GM19455 (cell line): ENCODE measurements around the gene PKD1L1.
"Not testable (repeated sequence)": the region's sequence is repeated elsewhere in the genome, so short reads cannot be mapped to it uniquely, and the experiment has no call there.

ENCODE experiments used
- ATAC-seq: cut with Tn5 transposase; IDR thresholded peaks from one replicate; pipeline ENCODE4 v1.9.1; 2021; ENCODE audit not compliant: unreplicated experiment

PKD1L1 gene

DNA sequence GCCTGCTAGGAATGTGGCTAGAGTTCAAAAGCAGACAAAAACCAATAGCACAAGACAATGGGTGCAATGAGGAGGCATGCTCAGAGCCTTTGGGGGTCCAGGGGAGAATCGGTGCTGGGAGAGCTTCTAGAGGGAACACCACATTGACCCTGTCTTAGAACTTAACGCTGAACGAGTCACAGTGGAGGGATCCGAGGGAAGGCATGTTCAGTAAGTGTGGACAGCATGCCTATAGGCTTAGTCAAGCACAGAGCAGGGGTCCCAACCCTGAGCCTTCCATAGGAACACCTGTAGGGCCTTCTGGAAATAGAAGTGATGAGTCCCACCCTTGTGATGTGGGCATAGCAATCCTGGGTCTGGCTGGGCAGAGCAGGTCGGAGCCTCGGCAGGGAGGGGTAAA is 148.7 kb downstream of the PKD1L1 start:
- no peak for ATAC-seq

DNA sequence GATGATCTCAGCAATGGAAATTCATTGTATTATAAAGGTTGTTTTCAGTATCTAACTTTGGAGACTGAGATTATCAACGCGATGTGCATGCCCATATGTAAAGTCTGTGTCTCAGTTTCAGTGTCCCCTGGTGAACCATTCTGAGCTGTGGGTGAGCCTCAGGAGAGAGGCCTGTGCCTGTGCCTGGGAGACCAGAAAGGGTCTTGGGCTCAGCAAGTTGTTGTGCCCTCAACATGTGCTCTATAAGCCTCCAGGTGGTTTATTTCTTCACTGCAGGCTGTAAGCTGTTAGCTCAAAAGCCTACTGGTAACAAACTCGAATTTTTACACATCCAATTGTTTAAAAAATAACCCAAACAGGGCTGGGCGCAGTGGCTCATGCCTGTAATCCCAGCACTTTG is 151.9 kb downstream of the PKD1L1 start:
- no peak for ATAC-seq

DNA sequence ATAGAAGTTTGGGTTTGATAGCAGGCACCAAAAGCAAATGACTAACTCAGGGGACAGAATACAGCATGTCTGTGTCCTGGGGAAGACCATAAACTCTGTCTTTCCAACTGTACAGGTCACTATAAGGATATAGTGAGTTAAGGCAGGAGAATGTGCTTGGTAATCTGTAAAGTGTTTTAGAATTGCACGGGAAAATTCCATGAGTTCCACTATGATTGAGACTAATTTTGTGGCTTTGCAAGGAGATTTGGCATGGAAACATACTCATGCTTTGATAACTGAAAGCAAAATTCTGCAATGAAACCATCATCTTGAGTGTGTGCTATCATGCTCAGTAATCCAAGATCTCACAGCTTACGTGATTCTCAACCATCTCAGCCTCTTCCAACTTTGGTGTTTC is 152.6 kb downstream of the PKD1L1 start:
- no peak for ATAC-seq

DNA sequence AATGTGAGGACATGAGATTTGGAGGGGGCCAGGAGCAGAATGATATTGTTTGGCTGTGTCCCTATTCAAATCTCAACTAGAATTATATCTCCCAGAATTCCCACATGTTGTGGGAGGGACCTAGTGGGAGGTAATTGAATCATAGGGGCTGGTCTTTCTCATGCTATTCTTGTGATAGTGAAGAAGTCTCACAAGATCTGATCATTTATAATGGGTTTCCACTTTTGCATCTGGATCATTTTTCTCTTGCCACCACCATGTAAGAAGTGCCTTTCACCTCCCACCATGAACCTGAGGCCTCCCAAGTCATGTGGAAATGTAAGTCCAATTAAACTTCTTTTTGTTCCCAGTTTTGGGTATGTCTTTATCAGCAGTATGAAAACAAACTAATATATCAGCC is 153.1 kb downstream of the PKD1L1 start:
- ATAC-seq, result not testable (repeated sequence)

DNA sequence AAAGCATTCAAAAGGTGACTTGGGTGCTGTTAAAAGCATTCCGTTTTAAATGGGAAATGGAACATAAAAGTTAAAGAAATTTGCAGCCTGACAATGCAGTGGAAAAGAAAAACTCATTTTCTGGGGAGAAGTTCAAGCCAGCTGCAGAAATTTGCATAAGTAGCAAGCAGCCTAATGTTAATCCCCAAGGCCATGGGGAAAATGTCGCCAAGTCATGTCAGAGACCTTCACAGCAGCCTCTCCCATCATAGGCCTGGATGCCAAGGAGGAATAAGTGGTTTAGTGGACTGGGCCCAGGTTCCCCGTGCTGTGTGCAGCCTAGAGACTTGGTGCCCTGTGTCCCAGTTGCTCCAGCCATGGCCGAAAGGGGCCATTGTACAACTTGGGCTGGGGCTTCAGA is 154.2 kb downstream of the PKD1L1 start:
- ATAC-seq, result no peak

DNA sequence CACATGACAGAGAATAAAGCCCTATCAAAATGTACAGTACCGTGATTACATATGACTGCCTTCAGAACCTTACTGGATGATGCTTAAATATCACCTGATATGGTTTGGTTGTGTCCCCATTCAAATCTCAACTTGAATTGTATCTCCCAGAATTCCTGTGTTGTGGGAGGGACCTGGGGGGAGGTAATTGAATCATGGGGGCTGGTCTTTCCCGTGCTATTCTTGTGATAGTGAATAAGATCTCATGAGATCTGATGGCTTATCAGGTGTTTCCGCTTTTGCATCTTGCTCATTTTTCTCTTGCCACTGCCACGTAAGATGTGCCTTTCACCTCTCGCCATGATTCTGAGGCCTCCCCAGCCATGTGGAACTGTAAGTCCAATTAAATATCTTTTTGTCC is 155.1 kb downstream of the PKD1L1 start:
- not testable (repeated sequence) for ATAC-seq

DNA sequence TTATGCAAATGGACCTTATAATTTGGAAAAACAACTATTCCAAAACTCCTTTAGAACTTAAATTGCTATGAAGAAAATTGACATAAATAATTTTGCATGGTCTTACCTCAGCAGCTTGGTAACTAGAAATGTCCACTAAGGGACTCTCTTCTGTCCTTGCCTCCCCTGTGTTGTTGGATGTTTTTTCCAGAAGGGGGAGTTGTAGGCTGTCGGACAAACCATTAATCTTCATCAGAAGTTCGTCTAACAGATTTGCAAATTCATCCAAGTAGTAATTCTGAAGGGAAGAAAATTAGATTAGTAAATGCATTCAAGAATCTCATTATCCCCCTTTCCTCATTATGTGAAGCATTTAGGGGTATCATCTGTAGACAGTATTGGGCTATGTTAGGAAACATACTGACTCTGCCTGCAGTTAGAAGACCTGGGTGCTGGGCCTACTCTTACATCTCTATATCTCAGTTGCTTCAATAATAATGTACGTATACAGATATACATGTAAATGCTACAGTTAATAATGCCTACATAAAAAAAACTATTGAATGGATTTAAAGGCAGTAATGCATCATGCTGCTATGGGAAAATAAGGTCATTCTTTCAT is 155.6 kb downstream of the PKD1L1 start:
- ATAC-seq, result no peak

DNA sequence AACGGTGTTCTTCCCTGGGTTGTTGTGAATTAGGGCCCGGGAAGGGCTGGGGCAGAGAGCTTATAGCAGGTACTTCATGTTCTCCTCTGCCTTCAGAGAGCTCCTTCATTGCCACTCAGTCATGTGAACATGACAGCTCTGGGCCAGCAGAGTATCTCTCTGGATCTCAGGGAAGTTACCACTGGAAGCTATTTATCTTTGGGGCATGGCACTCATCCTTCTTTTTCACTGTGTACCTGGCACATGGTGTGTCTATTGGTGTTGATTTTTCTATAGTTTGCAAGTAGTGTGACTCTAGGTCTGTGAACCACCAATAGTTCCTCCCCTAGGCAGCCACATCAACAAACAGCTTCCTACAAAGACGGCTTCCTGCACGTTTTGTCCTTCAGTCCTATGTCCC is 156.6 kb downstream of the PKD1L1 start:
- no peak for ATAC-seq

DNA sequence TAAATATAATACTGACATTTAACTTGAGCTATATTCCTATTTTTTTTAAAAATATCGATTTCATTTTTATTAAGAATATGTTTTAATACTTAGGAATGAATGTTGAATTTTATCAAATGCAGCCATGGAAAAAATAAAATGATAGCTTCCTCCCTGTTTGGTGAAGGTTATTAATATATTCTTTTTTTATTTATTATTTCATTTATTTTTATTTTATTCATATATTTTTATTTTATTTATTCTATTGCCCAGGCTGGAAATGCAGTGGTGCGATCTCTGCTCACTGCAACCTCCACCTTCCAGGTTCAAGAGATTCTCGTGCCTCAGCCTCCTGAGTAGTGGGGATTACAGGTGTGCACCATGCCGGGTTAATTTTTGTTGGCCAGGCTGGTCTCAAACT is 160.2 kb downstream of the PKD1L1 start:
- no peak for ATAC-seq

DNA sequence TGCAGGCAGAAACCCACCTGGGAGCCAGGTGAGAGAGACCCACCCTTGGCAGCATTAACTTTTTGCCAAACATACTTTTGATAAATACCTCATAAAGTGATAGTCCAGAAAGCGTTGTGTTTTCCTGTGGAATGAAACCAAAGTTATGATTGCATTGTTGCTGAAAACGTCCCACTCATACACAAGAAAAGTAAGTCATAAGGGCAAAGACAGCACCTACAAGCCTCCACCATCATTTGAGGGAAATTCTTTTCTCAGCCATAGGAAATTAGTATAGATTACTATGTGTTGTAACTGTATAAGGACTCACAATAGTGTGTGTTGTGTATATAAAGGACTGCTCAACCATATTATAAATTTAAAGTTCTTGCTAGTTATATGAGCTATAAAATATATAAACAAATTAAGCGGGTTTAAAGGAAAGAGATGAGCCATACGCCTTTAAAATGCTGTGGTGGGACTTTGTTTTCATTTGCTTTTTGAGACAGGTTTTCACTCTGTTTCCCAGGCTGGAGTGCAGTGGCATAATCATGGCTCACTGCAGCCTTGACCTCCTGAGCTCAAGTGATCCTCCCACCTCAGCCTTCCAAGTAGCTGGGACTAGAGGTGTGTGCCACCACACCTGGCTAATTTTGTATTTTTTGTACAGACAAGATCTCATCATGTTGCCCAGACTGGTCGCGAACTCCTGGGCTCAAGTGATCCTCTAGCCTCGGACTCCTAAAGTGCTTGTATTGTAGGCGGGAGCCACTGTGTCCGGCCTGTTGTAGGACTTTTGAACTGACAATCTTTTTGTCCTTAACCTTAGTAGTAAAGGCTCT is 160.8 kb downstream of the PKD1L1 start:
- no peak for ATAC-seq

DNA sequence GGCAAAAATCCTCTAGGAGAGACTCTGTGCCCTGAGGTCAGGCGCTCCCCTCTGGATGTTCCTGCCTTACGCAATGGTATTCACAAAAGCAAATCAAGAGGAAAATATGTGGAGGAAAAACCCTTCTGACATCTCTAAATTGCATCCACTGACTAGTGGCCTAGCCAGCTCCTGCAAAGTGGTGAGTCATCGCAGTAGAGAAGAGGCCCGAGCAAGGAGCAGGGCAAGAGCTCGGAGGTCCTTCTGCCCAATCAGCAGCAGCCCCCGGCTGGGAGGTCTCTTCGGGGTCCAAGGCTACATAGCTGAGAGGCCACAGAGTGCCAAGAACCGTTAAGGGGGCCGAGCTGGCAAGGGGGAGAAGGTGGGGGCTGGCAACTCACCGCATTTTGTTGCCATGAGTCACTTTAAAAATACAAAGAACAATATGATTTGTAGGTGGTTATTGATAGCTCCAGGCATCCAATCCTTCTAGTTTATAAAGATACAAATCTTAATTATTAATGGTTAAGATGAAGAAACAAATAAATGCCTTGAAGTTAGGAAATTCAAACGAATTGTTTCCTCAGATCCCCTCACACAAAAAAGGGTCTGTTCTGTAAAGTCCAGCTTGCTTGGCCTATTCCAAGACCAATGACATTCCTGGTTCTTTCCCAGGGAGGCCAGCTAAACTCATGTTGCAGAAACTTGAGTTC is 161.6 kb downstream of the PKD1L1 start:
- no peak for ATAC-seq

DNA sequence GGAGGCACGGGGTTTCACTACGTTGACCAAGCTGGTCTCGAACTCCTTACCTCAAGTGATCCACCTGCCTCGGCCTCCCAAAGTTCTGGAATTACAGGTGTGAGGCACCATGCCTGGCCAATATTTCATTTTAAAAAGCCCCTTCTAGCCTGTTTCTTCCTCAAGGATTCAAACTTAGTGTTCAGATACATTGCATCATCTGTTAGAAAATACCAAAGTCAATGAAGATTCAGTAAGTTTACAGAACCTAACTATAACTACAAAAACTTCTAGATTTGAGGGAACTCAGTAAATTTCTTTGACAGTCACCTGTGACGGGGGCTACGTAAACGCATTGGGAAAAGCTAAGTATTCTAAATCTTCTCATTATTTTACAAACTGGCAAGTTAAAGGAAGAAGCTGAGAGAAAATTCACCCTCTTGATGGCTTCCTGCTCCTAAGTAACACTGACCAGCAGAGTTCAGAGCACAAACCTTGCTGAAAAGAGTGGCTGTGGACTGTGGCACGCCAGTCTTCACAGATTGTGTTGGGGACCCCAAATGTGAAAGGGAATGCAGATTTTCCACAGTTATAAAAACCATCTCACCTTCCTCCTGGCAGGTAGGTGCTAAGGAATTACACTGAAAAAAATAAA is 162.2 kb downstream of the PKD1L1 start:
- no peak for ATAC-seq

DNA sequence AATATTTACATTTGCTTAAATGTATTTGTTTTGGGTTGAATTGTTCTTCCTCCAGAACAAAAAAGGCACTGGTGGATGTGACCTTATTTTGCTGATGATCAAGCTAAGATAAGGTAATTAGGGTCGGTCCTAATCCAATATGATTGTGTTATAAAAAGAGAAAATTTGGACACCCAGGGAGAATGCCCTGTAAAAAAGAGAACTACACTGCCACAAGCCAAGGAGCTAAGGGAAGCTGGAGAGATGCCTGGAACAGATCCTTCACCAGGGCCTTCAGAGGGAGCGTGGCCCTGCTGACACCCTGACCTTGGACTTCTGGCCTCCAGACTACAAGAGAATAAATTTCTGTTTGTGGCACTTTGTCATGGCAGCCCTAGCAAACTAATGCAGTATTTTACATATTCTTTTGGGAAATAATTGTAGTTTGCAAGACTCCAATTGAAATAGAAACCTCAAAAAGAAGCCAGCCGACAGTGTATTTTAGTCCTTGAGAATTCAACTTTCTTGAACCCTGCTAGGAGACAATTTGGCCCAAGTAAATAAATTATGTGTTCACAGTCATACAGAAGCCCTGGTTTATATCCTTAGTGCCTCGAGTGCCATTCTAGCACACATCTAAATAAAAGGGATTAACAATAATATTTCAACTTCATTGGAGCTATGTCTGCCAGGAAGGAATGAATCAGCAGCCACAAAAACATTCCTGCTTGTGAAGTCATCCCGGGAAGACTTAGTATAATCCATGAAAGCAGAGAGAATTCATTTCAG is 164.6 kb downstream of the PKD1L1 start:
- ATAC-seq, result no peak

DNA sequence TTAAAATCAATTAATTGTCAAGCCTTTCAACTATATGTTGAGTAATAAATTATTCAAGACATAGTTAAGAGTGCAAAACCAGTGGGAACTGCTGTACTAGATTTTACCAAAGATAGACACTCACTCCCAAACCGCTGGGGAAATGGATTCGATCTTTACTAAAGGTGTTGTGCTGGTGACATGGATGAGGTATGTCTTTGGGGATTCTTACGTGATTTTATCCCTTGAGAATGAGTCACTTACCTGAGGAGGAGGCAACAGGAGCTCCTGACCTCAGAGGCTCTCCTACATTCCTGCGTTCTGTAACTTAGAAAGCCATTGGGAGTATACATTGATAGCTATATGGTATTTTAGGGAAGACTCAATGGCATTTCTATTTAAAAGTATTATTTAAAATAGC is 165.5 kb downstream of the PKD1L1 start:
- no peak for ATAC-seq

DNA sequence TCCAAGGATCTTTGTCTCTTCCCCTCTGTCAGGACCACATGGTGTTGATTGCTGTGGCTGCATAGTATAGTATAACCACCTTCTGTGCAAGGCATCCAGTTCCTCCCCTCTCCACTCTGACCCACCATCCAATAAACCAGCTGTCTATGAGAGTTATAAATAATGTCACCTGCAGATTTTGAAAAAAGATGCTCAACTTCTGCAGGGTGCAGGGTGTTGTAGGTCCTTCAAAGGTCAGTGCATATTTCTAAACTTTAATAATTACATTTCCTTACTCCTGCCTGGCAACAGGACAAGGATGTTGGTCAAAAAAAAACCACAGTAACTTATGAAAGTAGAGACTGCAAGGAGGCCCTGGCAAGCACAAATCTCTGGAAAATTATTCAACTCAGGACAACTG is 166.2 kb downstream of the PKD1L1 start:
- no peak for ATAC-seq

DNA sequence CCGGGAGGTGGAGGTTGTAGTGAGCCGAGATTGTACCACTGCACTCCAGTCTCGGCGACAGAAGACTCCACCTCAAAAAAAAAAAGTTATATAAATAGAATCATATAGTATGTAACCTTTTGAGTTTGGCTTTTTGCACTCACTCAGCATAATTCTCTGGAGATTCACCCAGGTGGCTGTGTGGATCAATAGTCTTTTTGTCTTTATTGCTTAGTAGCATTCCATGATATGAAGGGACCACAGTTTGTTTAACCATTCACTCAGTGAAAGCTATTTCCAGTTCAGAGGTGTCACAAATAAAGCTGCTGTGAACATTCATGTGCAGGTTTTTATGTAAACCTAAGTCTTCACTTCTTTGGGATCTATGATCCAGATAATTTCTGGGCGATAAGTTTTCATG is 167.7 kb downstream of the PKD1L1 start:
- ATAC-seq, result no peak

DNA sequence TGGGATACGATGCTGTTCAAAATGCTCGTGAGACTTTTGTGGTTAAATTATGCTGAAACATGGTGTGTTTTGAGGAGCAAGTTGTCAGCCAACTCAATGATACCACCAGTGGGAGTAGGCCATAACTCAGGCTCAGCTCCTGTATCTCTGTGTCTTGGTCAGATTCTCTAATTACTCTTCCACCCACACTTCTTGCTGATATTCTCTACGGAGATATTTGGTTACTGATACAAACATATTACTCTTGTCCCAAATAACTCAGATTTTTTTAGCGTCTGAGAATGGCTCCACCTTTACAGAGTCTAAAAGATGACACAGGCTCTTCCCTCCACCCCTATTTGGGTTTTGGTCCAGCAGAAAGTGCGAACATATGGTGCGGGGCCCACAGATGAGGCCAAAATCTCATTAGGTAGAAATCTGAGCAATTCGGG is 168.9 kb downstream of the PKD1L1 start:
- ATAC-seq, result no peak

DNA sequence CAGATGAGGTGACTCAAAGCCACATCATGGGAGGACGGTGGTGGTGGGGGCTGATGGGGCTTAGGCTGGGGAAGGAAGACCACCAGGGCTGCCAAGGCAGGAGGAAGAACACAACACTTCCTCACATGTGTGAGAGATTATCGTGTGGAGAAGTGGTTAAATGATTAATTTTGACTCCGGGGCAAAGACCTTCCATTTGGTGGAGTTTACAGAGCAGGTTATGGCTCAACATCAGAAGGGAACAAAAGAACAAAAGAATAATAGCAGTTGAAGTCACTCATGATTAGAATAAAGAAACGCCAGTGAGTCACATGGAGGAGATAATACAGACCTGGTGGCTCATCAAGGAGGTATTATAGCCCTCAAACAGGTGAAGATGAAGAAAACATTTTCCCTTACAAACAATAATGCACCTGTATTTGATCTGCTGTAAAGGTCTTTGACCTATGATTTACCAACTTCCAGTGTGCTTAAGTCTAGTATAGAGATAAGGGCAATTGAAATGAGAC is 170.1 kb downstream of the PKD1L1 start:
- no peak for ATAC-seq

DNA sequence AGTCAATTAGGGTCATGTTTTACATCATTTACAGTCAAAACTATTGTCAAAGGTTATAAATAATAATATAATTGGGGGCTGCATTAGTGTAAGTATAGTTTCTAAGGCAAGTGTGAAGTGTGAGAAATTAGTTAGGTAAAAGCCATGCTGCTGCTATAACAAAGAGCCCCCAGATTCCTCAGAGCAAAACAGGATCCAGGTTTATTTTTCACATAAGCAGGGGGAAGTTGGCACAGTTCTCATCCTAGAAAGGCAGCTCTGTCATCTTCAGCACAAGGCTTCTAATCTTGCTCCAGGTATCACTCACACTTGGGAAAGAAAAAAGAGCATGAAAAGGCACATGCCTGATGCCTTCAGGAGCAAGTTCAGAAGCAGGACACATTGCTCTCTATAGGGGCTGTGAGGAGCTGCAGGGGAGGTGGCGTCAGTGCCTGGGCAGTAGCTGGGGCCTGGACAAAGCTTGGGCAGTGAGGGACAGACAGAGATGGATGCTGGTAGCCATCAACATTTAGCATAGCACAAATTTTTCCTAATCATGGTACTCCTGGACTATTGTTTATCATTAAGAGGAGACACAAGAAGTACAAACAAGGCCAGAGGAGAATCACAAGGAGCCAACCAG is 170.6 kb downstream of the PKD1L1 start:
- ATAC-seq, result no peak

DNA sequence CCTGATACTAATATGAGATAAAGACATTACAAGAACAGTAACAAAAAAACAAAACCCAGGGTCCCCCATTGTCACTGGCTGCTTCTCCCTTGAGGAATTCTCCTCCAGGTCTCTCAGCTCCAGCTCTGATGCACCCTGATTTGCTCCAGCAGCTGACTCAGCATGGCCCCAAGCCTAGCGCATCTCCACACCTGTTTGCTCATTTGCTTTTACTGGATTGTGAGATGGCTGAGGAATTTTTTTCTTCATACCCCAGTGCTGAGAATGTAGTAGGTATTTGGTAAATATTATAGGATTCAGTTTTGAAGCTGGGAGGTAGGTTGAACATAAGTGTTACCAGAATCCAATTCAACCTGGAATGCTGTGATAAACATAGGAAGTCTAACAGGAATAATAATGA is 171.9 kb downstream of the PKD1L1 start:
- no peak for ATAC-seq
